ENCODE measurements around the gene C1QTNF6. TPM values are rescaled to one million over a fixed set of nuclear protein-coding genes. Genes with fewer than 3 reads are reported as not detected.

The C1QTNF6 gene
- total RNA-seq, 1 experiment from 2014 or later: 15.2 TPM

DNA sequence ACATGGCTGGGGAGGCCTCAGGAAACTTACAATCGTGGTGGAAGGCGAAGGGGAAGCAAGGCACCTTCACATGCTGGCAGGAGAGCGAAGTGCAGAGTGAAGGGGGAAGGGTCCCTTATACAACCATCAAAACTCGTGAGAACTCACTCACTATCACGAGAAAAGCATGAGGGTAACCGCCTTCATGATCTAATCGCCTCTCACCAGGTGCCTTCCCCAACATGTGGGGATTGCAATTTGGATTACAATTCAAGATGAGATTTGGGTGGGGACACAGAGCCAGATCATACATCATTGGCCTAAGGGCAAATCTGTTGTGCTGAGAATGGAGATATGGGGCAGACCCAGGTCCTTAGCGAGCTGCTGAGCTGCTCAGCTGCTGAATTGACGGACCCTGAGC lies 13.1 kb downstream of the C1QTNF6 start:
- Histone ChIP-seq H3K9me2 (ENCODE audit: insufficient read depth) (no peaks in the 10 kb centered on the region), H3K4me1 (ENCODE audit: control insufficient read depth in 1 of 2, insufficient read depth in 2 of 2, low read length in 2 of 2) (peaks cover 2 to 13% of the 10 kb centered on the region in 2 experiments; a peak in 3 of 4 replicates), H3K9me3 (ENCODE audit: control insufficient read depth in 1 of 2, insufficient read depth in 1 of 2, low read depth in 1 of 2, low read length in 2 of 2) (no peaks in the 10 kb centered on the region), H3K27ac (ENCODE audit: low read depth, low read length) (no peak overlapping the region), H3K27me3 (ENCODE audit: insufficient read depth, low read length) (no peaks in the 10 kb centered on the region), H2AFZ (ENCODE audit: low read depth, low read length, poor library complexity, severe bottlenecking) (no peak overlapping the region), H4K20me1 (ENCODE audit: insufficient read depth) (no peaks in the 10 kb centered on the region), H3K36me3 (ENCODE audit: control insufficient read depth in 1 of 2, insufficient read depth in 2 of 2, low read length in 2 of 2) (no peaks in the 10 kb centered on the region), H3K4me3 (replicated peaks in 1 of 2; ENCODE audit: low read depth in 1 of 2, low read length in 2 of 2) (no peak overlapping the region), H3K9ac (ENCODE audit: low read length) (no peak overlapping the region), H3K4me2 (ENCODE audit: low read length) (no peak overlapping the region), H3K79me2 (ENCODE audit: insufficient read depth, low read length) (no peaks in the 10 kb centered on the region)
- intact Hi-C loops (cut with micrococcal nuclease): no loop called here
- BruUV-seq (replicated peaks): no TSS peak
- TF ChIP-seq, protein P1, sequence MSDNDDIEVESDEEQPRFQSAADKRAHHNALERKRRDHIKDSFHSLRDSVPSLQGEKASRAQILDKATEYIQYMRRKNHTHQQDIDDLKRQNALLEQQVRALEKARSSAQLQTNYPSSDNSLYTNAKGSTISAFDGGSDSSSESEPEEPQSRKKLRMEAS (IDR thresholded peaks at IDR 0.05): no peak
- TF ChIP-seq, protein P2, sequence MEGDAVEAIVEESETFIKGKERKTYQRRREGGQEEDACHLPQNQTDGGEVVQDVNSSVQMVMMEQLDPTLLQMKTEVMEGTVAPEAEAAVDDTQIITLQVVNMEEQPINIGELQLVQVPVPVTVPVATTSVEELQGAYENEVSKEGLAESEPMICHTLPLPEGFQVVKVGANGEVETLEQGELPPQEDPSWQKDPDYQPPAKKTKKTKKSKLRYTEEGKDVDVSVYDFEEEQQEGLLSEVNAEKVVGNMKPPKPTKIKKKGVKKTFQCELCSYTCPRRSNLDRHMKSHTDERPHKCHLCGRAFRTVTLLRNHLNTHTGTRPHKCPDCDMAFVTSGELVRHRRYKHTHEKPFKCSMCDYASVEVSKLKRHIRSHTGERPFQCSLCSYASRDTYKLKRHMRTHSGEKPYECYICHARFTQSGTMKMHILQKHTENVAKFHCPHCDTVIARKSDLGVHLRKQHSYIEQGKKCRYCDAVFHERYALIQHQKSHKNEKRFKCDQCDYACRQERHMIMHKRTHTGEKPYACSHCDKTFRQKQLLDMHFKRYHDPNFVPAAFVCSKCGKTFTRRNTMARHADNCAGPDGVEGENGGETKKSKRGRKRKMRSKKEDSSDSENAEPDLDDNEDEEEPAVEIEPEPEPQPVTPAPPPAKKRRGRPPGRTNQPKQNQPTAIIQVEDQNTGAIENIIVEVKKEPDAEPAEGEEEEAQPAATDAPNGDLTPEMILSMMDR (IDR thresholded peaks at IDR 0.05 in 2 of 3, conservative IDR thresholded peaks at IDR 0.05 in 1 of 3; ENCODE audit: borderline replicate concordance in 1 of 3, insufficient read depth in 1 of 3, low read depth in 2 of 3, low read length in 2 of 3): no peak
- TF ChIP-seq, protein P3, sequence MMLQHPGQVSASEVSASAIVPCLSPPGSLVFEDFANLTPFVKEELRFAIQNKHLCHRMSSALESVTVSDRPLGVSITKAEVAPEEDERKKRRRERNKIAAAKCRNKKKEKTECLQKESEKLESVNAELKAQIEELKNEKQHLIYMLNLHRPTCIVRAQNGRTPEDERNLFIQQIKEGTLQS (IDR thresholded peaks at IDR 0.05): no peak
- TF ChIP-seq CEBPB (IDR thresholded peaks at IDR 0.05; ENCODE audit: low read depth) (no peak), JUND (IDR thresholded peaks at IDR 0.05) (no peak), TCF7L2 (IDR thresholded peaks at IDR 0.05; ENCODE audit: borderline replicate concordance, extremely low read depth, insufficient read depth, insufficient read length) (no peak), POLR2A (IDR thresholded peaks at IDR 0.05; ENCODE audit: borderline replicate concordance, extremely low read depth, insufficient read depth, insufficient read length) (no peak), ZNF274 (IDR thresholded peaks at IDR 0.05; ENCODE audit: low read depth, low read length) (no peak), RAD21 (IDR thresholded peaks at IDR 0.05; ENCODE audit: low read depth) (no peak), SP1 (IDR thresholded peaks at IDR 0.05; ENCODE audit: low read depth) (no peak), SRF (IDR thresholded peaks at IDR 0.05; ENCODE audit: low read depth) (no peak), EZH2phosphoT487 (IDR thresholded peaks at IDR 0.05; ENCODE audit: borderline replicate concordance) (no peak), CBX3 (IDR thresholded peaks at IDR 0.05; ENCODE audit: low read depth) (no peak), EGR1 (IDR thresholded peaks at IDR 0.05; ENCODE audit: low read depth) (no peak), EZH2 (IDR thresholded peaks at IDR 0.05) (no peak), ELF1 (IDR thresholded peaks at IDR 0.05; ENCODE audit: borderline replicate concordance, low read depth) (no peak), YY1 (IDR thresholded peaks at IDR 0.05; ENCODE audit: extremely low read depth, insufficient replicate concordance, low read depth, low read length) (no peak), FOSL1 (IDR thresholded peaks at IDR 0.05; ENCODE audit: low read depth) (no peak)
- TF ChIP-seq, protein P4, sequence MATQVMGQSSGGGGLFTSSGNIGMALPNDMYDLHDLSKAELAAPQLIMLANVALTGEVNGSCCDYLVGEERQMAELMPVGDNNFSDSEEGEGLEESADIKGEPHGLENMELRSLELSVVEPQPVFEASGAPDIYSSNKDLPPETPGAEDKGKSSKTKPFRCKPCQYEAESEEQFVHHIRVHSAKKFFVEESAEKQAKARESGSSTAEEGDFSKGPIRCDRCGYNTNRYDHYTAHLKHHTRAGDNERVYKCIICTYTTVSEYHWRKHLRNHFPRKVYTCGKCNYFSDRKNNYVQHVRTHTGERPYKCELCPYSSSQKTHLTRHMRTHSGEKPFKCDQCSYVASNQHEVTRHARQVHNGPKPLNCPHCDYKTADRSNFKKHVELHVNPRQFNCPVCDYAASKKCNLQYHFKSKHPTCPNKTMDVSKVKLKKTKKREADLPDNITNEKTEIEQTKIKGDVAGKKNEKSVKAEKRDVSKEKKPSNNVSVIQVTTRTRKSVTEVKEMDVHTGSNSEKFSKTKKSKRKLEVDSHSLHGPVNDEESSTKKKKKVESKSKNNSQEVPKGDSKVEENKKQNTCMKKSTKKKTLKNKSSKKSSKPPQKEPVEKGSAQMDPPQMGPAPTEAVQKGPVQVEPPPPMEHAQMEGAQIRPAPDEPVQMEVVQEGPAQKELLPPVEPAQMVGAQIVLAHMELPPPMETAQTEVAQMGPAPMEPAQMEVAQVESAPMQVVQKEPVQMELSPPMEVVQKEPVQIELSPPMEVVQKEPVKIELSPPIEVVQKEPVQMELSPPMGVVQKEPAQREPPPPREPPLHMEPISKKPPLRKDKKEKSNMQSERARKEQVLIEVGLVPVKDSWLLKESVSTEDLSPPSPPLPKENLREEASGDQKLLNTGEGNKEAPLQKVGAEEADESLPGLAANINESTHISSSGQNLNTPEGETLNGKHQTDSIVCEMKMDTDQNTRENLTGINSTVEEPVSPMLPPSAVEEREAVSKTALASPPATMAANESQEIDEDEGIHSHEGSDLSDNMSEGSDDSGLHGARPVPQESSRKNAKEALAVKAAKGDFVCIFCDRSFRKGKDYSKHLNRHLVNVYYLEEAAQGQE (IDR thresholded peaks at IDR 0.05; ENCODE audit: low read depth): no peak
- TF ChIP-seq, protein P5, sequence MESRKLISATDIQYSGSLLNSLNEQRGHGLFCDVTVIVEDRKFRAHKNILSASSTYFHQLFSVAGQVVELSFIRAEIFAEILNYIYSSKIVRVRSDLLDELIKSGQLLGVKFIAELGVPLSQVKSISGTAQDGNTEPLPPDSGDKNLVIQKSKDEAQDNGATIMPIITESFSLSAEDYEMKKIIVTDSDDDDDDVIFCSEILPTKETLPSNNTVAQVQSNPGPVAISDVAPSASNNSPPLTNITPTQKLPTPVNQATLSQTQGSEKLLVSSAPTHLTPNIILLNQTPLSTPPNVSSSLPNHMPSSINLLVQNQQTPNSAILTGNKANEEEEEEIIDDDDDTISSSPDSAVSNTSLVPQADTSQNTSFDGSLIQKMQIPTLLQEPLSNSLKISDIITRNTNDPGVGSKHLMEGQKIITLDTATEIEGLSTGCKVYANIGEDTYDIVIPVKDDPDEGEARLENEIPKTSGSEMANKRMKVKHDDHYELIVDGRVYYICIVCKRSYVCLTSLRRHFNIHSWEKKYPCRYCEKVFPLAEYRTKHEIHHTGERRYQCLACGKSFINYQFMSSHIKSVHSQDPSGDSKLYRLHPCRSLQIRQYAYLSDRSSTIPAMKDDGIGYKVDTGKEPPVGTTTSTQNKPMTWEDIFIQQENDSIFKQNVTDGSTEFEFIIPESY (IDR thresholded peaks at IDR 0.05; ENCODE audit: extremely low read depth, insufficient replicate concordance, low read length): no peak
- ATAC-seq (no peak), DNase-seq (ENCODE audit: low read depth, low spot score) (no peak)
- ChIA-PET CTCF (interaction anchor here (0.9 kb wide), 1 partner anchor 12 kb away, joined by 3 read pairs; no protein-coding TSS in a partner anchor), POLR2A (no interaction called here), RAD21 (ENCODE audit: low non-redundant PET in 1 of 2, low total read pairs in 2 of 2, uncharacterized antibody in 2 of 2, unreplicated experiment in 2 of 2) (no interaction called here)

Data from HCT116 (cell line).